Duodenal mucosa (tissue), 2 donors: ENCODE measurements around the gene RAE1.

Experiments used
- H3K27ac ChIP-seq: one replicate; pipeline ENCODE4 v1.7.0; 2013; ENCODE audit warnings: low read depth, low read length
- H3K27me3 ChIP-seq, 2 donors: one replicate each; pipeline ENCODE4 v1.7.0; 2013; ENCODE audit warnings: low read length in 2 of 2, control low read depth in 1 of 2; ENCODE audit not compliant: insufficient read depth in 2 of 2, control insufficient read depth in 1 of 2
- H3K36me3 ChIP-seq, 2 donors: one replicate each; pipeline ENCODE4 v1.7.0; 2013; ENCODE audit warnings: low read length in 2 of 2, control low read depth in 1 of 2; ENCODE audit not compliant: insufficient read depth in 2 of 2, control insufficient read depth in 1 of 2
- H3K4me1 ChIP-seq, 2 donors: one replicate each; pipeline ENCODE4 v1.7.0; 2013; ENCODE audit warnings: low read length in 2 of 2, control low read depth in 1 of 2; ENCODE audit not compliant: insufficient read depth in 2 of 2, control insufficient read depth in 1 of 2
- H3K4me3 ChIP-seq, 2 donors: one replicate each; pipeline ENCODE4 v1.7.0; 2013; ENCODE audit warnings: low read length in 2 of 2, low read depth in 1 of 2
- H3K9ac ChIP-seq, 2 donors: one replicate each; pipeline ENCODE4 v1.7.0; 2013; ENCODE audit warnings: low read length in 2 of 2, low read depth in 1 of 2
- H3K9me3 ChIP-seq, 2 donors: one replicate each; pipeline ENCODE4 v1.7.0; 2013; ENCODE audit warnings: low read length in 2 of 2, control low read depth in 1 of 2; ENCODE audit not compliant: control insufficient read depth in 1 of 2

The RAE1 gene

DNA sequence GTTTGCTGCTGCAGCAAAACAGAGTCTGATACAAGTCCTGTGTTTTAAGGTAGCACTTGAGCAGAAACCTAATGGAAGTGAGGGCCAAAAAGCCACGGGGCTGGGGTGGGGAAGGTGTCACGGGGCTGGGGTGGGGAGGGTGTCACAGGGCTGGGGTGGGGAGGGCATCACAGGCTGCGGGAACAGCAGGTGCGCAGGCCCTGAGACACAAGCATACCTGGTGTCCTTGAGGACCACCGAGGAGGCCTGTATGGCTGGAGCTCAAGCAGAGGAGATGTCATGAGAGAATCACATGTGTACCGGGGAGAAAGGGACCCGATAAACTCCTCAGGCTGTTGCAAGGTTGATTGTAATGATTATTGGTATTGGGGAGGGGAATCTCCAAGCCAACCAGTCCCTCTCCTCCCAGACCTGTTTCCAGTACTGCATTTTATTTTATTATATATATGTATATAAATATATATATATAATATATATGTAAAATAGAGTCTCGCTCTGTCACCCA, 35.0 kb upstream of the RAE1 start:
- Histone ChIP-seq H3K4me1 (no peaks in the 10 kb centered on the region), H3K36me3 (no peaks in the 10 kb centered on the region), H3K27ac (no peak overlapping the region), H3K27me3 (peaks cover 0 to 4% of the 10 kb centered on the region in 2 donors), H3K9me3 (no peaks in the 10 kb centered on the region), H3K9ac (no peak overlapping the region), H3K4me3 (no peak overlapping the region)

GRCh38 chr20:57316795-57317201, 34.3 kb upstream of the RAE1 start:
- no peaks in the 10 kb centered on the region for H3K4me1 ChIP-seq
- H3K36me3 ChIP-seq: no peaks in the 10 kb centered on the region
- H3K9ac ChIP-seq: no peak overlapping the region
- no peak overlapping the region for H3K27ac ChIP-seq
- no peaks in the 10 kb centered on the region for H3K9me3 ChIP-seq
- H3K4me3 ChIP-seq: no peak overlapping the region
- peaks cover 4 to 5% of the 10 kb centered on the region in 2 donors for H3K27me3 ChIP-seq

- no peaks in the 10 kb centered on the region for H3K9me3 ChIP-seq
- no peaks in the 10 kb centered on the region for H3K4me1 ChIP-seq
- H3K27ac ChIP-seq: no peak overlapping the region
- H3K4me3 ChIP-seq: no peak overlapping the region
- H3K36me3 ChIP-seq: no peaks in the 10 kb centered on the region
- H3K27me3 ChIP-seq: peaks cover 5% of the 10 kb centered on the region in 2 donors
- H3K9ac ChIP-seq: no peak overlapping the region
These were observed 33.7 kb upstream of the RAE1 start for GRCh38 chr20:57317316-57317788.

DNA sequence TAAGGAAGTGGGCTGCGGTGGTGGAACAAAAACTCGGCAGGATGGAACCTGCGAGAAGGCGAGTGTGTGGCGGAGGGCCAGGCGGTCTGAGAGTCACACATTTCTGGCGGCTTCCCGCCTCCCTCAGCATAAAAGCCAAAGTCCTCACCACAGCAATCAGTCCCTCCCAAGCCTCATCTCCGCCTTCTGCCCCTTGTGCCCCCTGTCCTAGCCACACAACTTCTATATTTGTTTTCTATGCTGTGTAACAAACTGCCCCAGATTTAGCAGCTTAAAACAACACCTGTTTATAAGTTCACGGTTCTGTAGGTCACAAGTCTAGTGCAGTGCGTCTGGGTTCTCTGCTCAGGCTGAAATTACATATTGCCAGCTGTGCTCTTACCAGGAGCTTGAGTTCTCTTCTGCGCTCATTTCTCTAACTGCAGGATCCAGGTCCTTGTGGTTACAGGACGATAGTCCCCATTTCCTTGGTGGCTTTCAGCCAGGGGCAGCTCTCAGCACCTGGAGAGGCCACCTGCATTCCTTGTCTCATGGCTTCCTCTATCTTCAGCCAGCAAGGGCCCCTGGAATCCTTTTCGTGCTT, 33.2 kb upstream of the RAE1 start:
- H3K27me3 ChIP-seq: peaks cover 5 to 8% of the 10 kb centered on the region in 2 donors
- no peaks in the 10 kb centered on the region for H3K36me3 ChIP-seq
- no peak overlapping the region for H3K9ac ChIP-seq
- no peak overlapping the region for H3K27ac ChIP-seq
- no peak overlapping the region for H3K4me3 ChIP-seq
- no peaks in the 10 kb centered on the region for H3K4me1 ChIP-seq
- no peaks in the 10 kb centered on the region for H3K9me3 ChIP-seq

- Histone ChIP-seq H3K4me3 (no peak overlapping the region), H3K27me3 (peaks cover 5 to 8% of the 10 kb centered on the region in 2 donors), H3K9me3 (no peaks in the 10 kb centered on the region), H3K4me1 (no peaks in the 10 kb centered on the region), H3K27ac (no peak overlapping the region), H3K9ac (no peak overlapping the region), H3K36me3 (no peaks in the 10 kb centered on the region)
These were observed 31.5 kb upstream of the RAE1 start for GRCh38 chr20:57319584-57319983.

DNA sequence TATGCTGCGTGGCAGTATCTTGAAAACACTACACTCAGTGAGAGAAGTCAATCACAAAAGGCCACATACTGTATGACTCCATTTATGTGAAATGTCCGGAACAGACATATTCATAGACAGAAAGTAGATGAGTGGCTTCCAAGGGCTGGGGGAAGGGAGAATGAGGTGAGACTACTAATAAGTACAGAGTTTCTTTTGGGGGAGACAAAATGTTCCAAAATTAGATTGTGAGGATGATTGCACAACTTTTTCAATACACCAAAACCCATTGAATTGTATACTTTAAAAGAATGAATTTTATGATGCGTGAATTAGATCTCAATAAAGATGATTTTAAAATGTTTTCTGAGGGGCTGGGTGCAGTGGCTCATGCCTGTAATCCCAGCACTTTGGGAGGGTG, 30.7 kb upstream of the RAE1 start:
- Histone ChIP-seq H3K36me3 (no peaks in the 10 kb centered on the region), H3K27me3 (peaks cover 5 to 6% of the 10 kb centered on the region in 2 donors), H3K9me3 (no peaks in the 10 kb centered on the region), H3K27ac (no peak overlapping the region), H3K9ac (no peak overlapping the region), H3K4me1 (no peaks in the 10 kb centered on the region), H3K4me3 (no peak overlapping the region)

DNA sequence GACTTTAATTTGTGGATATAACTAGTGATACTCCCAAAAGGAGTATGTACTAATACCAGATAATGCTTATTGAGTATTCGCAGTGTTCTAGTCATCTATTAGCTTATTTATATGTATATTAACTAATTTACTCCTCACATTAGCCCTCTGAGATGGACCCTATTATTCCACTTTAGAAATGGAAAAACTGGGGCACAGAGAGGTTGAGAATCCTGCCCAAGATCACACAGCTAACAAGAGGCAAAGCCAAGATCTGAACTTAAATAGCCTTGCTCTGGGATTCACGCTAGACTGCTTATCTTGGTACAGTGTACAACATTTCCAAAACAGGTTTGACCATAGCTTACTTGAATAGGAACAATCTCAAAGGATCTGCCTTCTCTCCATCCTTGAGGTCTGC, 29.9 kb upstream of the RAE1 start:
- Histone ChIP-seq H3K4me3 (no peak overlapping the region), H3K27ac (no peak overlapping the region), H3K4me1 (no peaks in the 10 kb centered on the region), H3K9ac (no peak overlapping the region), H3K27me3 (peaks cover 4 to 5% of the 10 kb centered on the region in 2 donors), H3K9me3 (no peaks in the 10 kb centered on the region), H3K36me3 (no peaks in the 10 kb centered on the region)

DNA sequence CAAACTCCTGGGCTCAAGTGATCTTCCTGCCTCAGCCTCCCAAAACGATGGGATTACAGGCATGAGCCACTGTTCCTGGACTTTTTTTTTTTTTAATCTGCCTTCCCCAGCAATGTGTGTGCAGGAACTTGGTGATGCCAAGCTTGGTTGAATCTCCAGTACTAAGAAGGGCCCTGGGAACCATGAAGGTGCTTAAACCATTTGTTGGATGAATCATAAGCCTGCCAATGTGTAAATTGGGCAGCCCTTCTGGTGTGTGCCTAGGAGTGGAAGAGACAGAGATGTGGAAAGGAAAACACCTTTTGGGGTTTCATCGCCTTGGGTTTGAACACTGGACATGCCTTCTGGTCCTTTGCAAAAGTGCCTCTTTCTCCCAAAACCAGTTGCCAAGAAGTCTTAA, 28.6 kb upstream of the RAE1 start:
- Histone ChIP-seq H3K9ac (no peak overlapping the region), H3K27me3 (peaks cover 4 to 5% of the 10 kb centered on the region in 2 donors), H3K4me3 (no peak overlapping the region), H3K4me1 (peaks cover 0 to 3% of the 10 kb centered on the region in 2 donors), H3K27ac (no peak overlapping the region), H3K36me3 (no peaks in the 10 kb centered on the region), H3K9me3 (no peaks in the 10 kb centered on the region)

DNA sequence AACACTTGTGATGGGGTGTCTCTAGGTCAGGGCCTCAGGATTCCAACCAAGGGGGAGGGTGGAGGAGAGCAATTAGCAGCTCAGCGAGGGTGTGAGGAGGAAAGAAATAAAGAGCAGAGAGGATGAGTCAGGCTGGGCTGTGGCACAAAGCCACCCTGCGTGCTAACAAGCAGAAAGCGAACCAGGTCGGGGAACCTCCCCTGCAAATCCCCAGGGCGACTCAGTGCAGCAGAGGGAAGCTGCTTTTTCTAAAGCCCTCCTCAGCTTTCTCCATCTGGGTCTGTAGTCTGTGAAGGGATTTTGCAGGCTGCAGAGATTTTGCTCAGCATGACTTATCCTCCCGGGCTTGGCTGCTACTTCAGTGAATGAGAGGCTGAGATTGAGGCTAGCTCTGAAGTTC, 28.0 kb upstream of the RAE1 start:
- Histone ChIP-seq H3K36me3 (no peaks in the 10 kb centered on the region), H3K27ac (no peak overlapping the region), H3K27me3 (peaks cover 4 to 5% of the 10 kb centered on the region in 2 donors), H3K4me1 (peaks cover 0 to 3% of the 10 kb centered on the region in 2 donors), H3K9ac (no peak overlapping the region), H3K4me3 (no peak overlapping the region), H3K9me3 (no peaks in the 10 kb centered on the region)

DNA sequence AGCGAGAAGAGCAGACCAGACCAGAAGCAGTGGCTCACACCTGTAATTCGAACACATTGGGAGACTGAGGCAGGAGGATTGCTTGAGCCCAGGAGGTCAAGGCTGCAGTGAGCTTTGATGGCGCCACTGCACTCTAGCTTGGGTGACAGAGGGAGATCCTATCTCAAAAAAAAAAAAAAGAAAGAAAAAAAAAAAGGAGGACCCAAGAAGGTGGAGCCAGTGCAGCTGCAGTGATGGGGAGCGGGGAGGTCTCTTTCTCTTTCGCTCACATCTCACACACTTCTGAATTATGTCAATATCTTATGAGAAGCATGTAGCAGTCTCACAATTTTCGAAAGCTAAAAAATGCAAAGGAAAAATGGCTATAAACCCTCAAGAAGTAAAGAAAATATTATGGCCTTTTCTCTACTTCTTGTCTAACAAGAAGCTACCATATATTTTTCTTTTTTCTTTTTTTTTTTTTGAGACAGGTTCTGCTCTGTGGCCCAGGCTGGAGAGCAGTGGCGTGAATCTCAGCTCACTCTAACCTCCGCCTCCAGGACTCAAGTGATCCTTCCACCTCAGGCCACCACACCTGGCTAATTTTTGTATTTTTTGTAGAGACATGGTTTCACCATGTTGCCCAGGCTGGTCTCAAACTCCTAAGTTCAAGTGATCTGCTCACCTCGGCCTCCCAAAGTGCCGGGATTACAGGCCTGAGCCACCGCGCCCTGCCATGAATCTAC, 25.3 kb upstream of the RAE1 start:
- no peak overlapping the region for H3K9ac ChIP-seq
- no peaks in the 10 kb centered on the region for H3K9me3 ChIP-seq
- no peak overlapping the region for H3K27ac ChIP-seq
- no peaks in the 10 kb centered on the region for H3K36me3 ChIP-seq
- H3K4me3 ChIP-seq: no peak overlapping the region
- H3K4me1 ChIP-seq: peaks cover 0 to 3% of the 10 kb centered on the region in 2 donors
- peaks cover 4 to 5% of the 10 kb centered on the region in 2 donors for H3K27me3 ChIP-seq
